CD4-positive, alpha-beta T cell treated with Interleukin-1 beta for 1 hour (primary cell): ENCODE results near the gene ICA1.
A peak's percentile ranks its signal among the peaks of the same experiment; 100 is the strongest.
"Not testable (repeated sequence)": the region's sequence is repeated elsewhere in the genome, so short reads cannot be mapped to it uniquely, and the experiment has no call there.

ENCODE experiments used
- DNase-seq, 2 donors: peaks; one replicate each; pipeline ENCODE4 v3.0.0-alpha.2; 2020 to 2022

The ICA1 gene

DNA sequence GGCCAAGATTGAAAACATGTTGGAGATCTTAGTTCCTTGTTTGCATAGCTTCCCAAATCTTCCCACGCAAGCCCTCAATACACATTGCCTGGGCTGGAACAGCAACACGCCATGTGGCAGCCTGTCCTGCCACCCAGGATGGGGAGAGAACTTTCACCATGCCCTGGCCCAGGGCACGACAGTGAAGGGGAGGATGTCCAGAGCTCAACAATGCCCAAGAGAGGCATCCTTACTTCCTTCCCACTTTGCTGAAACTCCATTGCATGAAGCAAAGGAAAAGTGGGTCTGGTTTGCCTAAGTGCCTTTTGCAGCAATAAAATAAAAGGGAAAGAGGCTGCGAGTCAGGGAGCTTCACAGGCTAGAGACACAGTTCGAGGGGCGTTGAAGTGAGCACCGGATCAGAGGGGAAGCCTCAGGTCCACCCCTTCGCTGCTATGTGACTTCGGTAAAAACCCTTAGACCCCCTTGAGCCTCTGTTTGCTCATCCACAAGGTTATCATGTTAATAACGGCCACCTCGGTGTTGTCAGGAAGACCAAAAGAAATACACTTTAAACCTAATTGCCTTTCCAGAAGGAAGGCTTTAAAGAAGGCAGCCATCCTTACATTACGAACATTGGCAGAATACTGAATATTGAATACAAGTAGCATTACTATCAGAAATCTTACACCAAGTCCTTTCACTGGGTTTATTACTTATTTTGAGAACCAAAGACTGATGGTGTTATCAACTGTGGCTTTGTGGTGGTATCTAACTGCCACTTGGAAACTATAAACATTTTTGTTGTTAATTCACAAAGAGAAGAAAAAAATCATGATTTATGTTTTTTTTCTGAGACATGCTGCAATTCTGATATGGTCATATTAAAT, 133.3 kb downstream of the ICA1 start:
- peak in 1 of 2 donors; percentile 51 for DNase-seq

DNA sequence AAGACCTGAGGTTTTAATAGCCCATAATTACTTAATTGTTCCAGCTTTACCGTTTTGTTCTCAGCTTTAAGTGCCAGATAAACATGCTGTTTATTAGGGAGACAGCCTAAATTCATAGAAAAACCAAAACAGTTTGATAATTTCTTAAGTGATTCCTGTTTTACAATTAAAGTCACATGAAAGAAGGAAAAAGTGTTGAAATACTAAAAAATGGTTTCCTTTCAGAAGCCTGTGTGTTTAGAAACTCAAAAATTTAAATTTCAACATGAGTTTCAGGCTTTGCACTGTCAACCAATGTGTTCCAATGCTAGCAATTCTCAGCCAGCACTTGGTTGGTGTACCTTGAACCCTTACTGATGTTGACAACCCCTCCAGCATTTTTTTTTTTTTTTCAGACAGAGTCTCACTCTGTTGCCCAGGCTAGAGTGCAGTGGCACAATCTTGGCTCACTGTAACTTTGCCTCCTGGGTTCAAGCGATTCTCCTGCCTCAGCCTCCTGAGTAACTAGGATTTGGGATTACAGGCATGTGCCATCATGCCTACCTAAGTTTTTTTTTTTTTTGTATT, 135.3 kb downstream of the ICA1 start:
- DNase-seq = no peak

DNA sequence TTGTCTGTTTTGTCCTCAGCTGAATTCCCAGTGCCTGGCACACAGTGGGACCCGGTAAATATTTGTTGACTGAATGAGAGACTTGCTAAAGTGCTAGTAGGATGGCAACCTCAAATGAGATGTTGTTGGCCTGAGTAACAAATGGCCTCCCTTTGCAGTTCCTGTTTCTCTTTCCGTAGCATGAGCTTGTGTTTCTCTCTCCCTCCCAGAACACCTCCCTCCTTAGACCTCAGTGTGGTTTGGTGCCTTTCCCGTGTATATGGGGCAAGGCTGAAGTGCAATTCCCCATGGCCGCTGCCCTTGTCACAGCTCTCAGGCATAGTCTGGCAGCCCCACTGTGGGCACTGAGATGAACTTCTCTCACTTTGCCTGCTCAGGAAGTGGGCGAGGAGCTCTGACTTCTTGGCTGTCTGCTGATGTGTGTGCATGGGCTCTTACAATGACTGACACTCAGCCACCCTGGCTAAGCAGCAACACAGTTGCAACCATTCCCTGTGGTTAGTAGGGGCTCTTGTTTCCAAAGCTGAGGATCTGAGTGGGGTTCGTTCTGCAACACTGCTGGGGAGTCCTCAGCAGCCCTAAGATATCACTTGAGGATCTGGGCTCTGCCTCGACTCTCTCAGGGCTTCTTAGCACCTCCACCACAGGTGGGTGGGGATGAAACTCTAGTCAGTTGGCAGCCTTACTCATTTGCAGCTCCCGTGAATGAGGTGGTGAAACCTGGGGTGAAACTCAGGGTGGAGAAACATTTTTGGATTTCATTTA, 136.1 kb downstream of the ICA1 start:
- peak; percentile 80 to 82 for DNase-seq

DNA sequence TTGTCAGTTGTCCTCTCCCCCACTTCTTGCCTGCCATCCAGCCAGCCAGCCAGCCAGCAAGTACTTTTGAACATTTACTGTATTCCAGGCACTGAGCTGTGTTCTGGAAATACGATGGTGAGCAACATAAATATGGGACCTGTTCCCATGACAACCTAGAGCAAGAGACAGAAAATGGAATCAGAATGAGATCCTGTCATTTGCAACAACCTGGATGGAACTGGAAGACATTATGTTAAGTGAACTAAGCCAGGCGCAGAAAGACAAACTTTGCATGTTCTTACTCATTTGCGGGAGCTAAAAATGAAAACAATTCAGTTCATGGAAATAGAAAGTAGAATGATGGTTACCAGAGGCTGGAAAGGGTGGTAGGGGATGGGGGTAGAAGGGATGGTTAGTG, 140.7 kb downstream of the ICA1 start:
- DNase-seq = no peak

DNA sequence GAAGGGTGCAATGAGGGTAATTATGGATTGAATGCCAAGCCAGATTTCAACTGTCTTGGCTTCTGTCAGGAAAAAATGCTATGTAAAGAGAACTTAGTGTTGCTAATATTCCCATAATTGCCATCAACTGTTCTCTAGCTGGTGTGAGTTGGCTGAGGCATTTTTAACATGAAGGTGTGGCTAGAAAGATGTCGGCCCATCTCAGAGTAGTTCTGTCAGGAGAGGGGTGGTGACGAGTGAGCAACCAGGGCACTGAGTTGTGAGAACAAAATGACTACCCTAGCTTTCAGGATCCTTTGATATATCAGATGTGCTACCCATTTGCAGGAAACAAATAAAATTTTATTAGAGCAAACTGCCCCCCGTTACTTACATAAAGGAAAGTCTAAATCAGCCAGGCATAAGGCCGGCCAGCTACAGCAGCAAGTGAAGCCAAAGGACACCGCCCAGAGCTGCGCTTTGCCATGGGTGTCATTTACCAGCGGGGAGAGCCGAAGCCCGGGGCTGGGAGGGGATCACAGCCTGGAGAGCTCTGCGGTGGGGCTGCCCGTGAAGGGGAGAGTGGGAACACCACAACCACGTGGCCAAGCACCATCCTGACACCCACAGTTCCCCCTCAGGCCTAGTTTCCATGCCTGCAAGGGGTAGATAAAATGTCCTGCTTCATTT, 141.4 kb downstream of the ICA1 start:
- no peak for DNase-seq

DNA sequence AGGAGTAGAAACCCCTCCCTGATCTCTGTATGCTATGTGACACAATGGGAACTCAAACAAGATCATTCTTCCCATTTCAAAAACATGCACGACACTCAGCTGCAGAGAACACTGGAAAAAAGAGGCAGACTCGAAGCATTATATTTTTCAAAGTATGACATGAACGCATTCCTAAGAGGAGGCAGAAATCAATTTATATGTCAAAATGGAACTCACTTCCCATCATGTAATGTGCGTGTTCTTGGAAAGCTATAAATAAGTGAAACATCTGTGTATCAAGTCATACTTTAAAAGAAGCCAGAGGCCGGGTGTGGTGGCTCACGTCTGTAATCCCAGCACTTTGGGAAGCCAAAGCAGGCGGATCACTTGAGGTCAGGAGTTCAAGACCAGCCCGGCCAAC, 142.7 kb downstream of the ICA1 start:
- DNase-seq = no peak

DNA sequence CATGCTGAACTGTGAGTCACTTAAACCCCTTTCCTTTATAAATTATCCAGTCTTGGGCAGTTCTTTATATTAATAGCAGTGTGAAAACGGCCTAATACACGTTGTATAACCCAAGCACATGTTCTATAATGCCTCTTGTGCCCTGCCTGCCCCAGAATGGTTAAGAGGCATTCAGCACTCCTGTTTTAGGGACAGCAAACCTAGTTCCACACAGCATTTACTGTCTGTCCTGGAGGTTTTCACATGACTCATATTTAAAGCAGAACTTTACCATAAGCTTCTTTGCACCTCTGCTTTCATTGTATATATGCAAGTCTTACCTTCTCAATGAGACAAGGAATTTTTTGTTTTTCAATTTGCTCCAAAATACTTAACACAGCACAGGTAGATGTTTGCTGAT, 144.8 kb downstream of the ICA1 start:
- DNase-seq = no peak

DNA sequence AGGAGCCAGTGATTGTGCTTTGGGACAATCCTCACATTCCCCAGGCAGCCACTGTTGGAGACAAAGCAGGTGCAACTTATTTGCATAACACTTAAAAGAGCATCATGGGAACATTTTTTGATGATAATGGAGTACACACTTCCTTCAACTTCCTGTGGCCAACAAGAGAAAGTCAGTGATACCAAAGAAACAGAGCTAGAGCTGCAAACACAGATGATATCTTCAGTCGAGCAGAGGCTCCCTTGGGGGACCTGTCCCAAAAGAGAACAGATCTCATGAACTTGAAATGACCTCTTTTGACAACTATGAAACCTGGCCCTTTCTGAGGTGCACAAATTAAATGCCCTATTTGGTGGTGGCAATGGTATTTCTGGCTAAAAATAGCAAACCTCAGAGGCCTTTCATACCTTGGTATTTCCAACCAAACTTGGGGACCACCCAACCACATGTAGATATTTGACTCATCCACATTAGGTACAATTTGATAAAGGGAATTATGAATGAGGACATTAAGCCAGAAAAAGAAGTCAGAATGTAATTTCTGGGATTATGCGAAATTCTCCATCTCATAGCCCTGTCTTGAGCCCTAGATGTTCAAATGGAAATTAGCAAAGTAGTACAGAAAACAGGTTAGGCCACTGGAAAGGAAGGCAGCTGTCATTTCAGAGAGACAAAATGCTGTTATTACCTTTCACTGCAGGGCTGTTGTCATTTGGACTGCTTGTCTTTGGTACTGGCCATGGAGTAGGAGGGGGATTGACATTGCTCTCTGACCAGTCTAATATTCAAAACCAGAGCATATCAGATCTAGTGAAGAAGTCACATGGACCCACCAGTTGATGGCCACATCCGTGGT, 146.2 kb downstream of the ICA1 start:
- DNase-seq = peak in 1 of 2 donors; percentile 23

DNA sequence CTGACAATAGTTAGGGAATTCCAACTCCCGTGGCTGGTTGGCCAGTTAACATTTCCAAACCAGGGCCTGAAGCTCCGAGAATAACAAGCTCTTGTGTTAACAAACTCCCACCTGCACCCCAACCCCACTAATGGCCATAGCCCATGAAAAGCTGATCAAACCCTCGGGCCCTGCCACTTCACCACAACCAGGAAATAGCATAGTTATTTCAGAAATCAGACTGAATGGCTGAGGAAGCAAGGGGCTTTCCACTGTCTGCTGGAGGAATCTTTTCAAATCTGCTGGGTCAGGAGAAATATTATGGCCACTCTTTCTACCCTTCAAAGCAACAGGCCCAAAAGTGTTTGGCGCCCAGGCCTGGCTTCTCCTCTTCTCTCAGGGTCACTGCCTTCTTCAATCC, 147.8 kb downstream of the ICA1 start:
- DNase-seq = peak; percentile 15 to 31

DNA sequence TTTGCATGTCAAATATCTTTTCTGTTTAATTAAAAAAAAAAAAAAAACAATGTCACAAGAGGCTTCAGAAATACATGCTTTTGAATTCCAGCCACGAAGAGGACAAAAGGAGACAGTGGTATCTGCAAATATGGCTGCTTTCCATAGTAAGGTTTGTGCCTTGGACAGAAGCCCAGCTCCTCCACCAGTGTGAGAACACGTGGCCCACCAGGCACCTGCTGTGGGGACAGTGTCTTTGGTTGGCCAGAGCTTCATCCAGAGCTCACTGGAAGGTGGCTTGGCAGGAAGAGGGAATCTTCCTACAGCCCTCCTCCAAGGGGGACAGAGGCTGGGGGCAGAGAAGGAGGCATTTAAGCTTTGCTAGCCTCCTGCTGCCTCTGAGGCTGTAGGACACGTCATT, 148.8 kb downstream of the ICA1 start:
- no peak for DNase-seq

DNA sequence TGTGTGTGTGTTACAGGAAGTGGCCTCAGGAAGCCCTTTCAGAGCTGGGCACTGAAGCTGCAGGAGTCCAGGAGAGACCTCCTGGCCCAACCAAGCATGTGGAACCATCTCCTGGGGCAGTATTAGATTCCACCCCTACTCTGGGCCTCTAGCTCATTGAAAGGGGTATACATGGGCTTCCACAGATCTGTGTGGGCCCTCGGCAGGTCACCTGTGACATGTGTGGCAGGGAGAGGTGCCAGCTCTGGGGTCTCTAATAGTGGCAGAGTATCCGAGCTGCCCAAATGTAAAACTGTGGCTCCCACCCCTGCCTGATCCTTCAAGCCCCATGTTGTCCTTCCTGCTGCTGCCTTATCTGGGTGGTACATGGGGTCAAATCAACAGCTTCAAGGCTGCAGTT, 149.3 kb downstream of the ICA1 start:
- no peak for DNase-seq

DNA sequence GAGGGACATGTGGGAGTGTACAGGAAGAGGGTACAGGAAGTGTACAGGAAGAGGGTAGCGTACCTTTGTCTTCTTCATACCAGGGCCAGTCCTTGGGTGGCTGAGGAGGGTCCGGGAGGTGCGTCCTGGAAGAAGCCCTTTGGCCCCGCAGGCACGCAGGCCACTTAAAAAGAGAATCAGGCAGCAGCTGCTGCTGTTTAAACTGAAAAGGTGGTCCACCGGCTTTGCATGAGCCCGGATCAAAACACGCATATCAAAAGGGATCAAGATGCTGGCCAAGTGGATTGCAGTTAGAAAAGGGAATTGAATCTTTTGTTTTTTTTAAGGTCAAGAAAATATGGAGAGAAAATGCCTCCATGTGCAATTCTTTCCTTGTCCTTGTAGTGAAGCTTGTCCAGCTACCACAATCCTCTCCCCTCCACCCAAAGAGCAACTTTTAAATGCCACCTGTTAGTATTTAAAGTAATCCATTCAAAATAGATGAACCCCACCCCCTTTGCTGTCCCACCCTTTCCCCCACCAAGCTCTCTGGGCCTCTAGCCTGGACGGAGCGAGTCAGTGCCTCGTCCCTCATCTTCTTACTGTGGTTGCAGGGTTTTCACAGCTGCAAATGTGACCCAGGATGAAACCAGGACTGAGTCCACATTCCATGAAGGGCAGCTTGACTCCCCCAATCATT, 150.5 kb downstream of the ICA1 start:
- no peak for DNase-seq

DNA sequence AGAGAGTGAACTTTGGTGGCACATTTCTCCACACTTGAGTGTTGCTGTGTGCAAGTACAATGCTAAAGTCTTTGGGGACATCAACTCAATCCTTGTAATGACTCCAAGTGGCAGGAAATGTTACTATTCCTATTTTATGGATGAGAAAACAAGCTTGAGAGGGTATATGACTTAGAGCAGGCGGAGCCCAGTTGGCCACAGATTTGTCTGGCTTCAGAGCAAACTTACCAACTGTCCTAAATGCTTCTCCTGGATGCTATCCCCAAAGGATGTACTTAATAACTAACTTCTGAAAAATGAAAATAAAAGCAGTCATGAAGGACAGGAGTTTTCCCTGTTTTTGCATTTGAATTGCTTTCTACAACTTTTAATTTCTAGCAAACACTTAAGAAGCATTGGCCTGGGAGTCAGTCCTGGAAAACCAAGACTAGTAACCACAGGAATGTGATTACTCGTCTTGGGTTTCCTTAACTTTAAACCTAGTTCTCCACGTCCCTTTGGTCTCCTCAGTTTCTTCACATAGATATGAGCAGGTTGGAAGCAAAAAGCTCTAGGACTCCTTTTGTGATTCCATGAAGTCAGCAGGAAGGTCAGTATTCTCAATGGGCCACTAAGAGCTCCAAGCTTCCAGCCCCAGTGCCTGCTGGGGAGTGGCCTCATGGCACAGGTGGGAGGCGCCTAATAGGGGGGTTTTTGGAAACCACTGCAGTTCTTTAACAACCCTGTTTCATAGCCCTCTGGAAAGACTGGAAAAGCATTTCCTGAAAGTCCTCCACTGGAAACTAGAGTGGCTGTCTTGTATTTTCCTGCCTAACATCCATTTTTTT, 152.6 kb downstream of the ICA1 start:
- DNase-seq = no peak

DNA sequence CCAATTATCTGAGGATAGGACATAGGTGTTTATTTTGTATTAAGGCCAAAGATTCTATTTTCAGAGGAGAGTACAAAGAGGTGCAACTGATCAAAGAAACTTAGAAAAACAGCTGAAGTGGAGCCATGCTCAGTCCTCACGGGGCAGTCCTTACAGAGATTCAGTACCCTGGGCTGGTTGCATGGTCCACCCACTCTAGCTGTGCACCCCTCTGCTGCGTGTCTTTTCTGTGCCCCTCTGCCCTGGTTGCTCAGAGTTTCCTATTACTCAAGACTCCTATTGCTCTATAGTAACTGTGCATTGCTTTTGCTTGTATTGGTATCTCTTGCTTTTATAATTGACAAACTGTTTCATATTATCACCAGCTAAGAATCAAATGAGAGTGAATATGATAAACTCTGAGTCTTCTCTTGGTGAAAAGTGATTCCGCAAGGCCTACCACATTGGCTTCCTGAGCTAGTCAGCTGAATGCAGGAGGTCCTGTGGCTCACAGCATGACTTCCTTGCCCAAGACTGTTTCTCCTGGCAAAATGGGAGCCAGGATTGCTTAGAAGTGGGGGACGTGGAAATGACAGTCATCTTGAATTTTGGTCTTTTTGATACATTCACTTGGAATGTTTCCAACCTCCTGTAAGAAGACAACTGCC, 156.4 kb downstream of the ICA1 start:
- no peak for DNase-seq

DNA sequence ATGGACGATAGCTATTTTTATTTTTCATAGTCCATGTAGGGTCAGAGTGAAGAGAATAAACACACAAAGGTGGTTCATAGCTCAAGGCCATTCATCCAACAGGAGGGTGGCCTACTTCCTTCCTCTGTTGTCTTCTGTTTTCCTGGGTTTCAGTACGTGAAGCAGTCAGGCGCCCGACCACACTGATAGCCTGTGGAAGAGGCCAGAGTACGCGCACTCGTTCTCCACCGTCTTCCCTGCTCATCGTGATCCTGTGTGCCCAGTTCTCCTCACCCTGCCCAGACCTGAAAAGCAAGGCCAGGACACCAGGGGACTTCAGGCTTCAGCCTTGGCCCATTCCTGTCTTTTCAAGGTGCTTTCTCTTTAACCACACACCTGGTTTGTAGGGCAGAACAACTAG, 158.7 kb downstream of the ICA1 start:
- DNase-seq = no peak

DNA sequence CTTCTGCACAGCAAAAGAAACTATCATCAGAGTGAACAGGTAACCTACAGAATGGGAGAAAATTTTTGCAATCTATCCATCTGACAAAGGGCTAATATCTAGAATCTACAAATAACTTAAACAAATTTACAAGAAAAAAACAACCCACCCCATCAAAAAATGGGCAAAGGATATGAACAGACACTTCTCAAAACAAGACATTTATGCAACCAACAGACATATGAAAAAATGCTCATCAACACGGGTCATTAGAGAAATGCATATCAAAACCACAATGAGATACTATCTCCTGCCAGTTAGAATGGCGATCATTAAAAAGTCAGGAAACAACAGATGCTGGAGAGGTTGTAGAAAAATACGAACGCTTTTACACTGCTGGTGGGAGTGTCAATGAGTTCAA, 160.7 kb downstream of the ICA1 start:
- not testable (repeated sequence) for DNase-seq

DNA sequence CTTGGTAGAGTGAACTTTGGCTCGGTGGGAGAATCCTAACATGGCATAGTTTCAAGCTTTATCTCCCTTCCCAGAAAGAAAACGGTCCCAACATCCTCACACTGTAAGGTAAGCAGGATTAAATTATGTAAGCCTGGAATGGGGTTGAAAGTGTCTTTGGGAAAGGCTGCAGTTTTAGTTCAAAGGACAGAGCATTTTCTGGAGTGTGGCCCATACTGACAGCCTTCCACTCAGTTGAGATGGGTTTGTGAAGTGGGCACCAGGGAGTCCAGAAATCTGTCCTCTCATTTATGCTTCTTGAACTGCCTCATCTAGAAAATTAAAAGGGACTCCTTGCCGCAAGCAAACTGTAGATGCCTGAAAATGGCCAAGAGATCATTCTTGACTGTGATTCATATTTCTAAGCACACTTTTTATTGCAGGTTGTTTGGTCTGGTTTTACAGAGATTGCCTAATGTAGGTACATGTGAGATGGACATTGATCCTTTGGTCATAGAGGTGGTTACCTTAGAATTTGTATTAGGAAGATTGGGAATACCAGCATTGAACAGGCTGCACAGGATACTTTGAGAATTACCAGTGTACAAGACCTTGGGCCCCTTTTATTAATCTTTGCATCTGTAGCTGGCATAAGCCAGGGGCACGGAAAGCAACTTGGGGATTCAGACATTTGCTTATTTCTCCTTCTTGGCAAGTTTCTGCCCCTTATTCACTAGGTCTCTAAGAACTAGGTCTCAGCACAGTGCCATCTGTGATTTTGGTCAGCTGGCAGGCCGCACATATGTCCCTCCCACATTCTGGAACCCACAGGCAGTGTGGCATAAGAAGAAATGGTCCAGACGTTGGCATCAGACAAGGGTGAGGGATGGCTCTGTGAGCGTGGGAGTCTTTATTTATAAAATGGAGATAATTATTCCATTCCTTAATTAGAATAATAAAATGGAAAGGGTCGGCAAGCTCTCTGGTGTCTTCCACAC, 167.5 kb downstream of the ICA1 start:
- no peak for DNase-seq

DNA sequence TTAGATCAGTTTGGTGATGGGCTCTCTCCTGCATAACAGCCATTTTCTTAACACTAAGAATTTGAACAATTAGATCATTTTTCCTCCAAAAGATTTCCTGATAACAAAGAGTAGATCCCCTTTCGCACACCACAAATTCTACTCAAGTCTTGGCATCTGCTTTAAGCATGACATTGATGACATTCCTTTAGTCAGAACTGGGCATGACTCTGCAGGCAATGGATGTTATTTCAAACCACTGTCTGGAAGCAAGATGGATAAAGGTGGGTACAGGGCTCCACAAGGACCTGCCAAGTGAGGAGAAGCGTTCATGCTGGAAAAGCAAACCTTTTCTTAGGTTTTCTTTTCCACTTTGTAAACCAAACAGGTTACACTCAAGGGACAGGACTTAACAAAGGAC, 169.8 kb downstream of the ICA1 start:
- no peak for DNase-seq
